Heart left ventricle (tissue), 16 donors: ENCODE measurements around the gene DIP2B. TPM values are rescaled to one million over a fixed set of nuclear protein-coding genes. Genes with fewer than 3 reads are reported as not detected.

Experiments used
- ATAC-seq, 4 donors: fragments of 200-7000 bp; cut with Tn5 transposase; one replicate each; pipeline ENCODE4 v1.9.1; 2020 to 2022; ENCODE audit warnings: moderate library complexity in 4 of 4, mild to moderate bottlenecking in 3 of 4, moderate number of reproducible peaks in 1 of 4
- DNase-seq, 5 donors: peaks; one replicate each; pipeline ENCODE4 v3.0.0-alpha.2; 2020
- H3K27ac ChIP-seq, 12 donors: fragments of 200-600 bp; sonication (generic) in 4 of 12; one replicate each; pipeline versions ENCODE4 v1.5.0 to v1.8.0; 2016 to 2022; ENCODE audit warnings: mild to moderate bottlenecking in 2 of 12
- H3K27me3 ChIP-seq, 9 donors: fragments of 200-600 bp; sonication (generic) in 2 of 9; one replicate each; pipeline versions ENCODE4 v1.5.1 to v1.8.0; 2016 to 2022; ENCODE audit warnings: mild to moderate bottlenecking in 3 of 9
- H3K36me3 ChIP-seq, 9 donors: fragments of 200-600 bp; sonication (generic) in 2 of 9; one replicate each; pipeline versions ENCODE4 v1.5.0 to v1.8.0; 2018 to 2022; ENCODE audit warnings: mild to moderate bottlenecking in 2 of 9
- H3K4me1 ChIP-seq, 12 donors: fragments of 200-600 bp; sonication (generic) in 4 of 12; one replicate each; pipeline versions ENCODE4 v1.5.0 to v1.8.0; 2016 to 2022; ENCODE audit warnings: mild to moderate bottlenecking in 3 of 12
- H3K4me3 ChIP-seq, 12 donors: fragments of 200-600 bp; sonication (generic) in 4 of 12; one replicate each; pipeline versions ENCODE4 v1.5.0 to v1.8.0; 2017 to 2022; ENCODE audit warnings: mild to moderate bottlenecking in 9 of 12, moderate library complexity in 4 of 12
- H3K9me3 ChIP-seq, 12 donors: fragments of 200-600 bp; sonication (generic) in 4 of 12; one replicate each; pipeline versions ENCODE4 v1.5.0 to v1.8.0; 2016 to 2022; ENCODE audit warnings: mild to moderate bottlenecking in 1 of 12
- CTCF ChIP-seq, 12 donors: fragments of 200-600 bp; sonication (generic) in 4 of 12; IDR thresholded peaks; one replicate each; pipeline versions ENCODE4 v1.5.0 to v1.8.0; 2018 to 2022; ENCODE audit warnings: antibody characterized with exemption in 12 of 12, mild to moderate bottlenecking in 5 of 12
- POLR2A ChIP-seq, 2 donors: fragments of 450-650 bp; IDR thresholded peaks; one replicate each; pipeline ENCODE4 v1.6.1; 2017; ENCODE audit warnings: antibody characterized with exemption in 2 of 2, mild to moderate bottlenecking in 2 of 2, moderate library complexity in 2 of 2
- WGBS, 4 donors: extraction: QIAGEN DNeasy Blood & Tissue Kit in 2 of 4; methylation state at CpG; one replicate each; pipeline versions ENCODE4 v1.1.5 to v1.1.7; 2013 to 2018; 5-methylcytosine and 5-hydroxymethylcytosine counted together
- intact Hi-C, 10 donors: fragments of 100-400 bp; cut with DNase I; formaldehyde crosslinking; loops; one replicate each; pipeline versions ENCODE4 v1.11.1 to v1.14.2; 2022
- polyA plus RNA-seq, 2 donors: library from polyadenylated mRNA; stranded (reverse); fragments of 200-250 nt; gene quantifications; one replicate each; pipeline ENCODE4 v1.2.3, GENCODE V29; 2013
- total RNA-seq, 9 donors: library from RNA; depleted of rRNA in 2 of 9; stranded (reverse); fragments of >200 nt in 2 of 9; fragmentation: NEBNext Ultra II Directional in 3 of 9; extraction: Animal tissue kit (Norgen Biotek cat#: 25700) in 3 of 9; gene quantifications; one replicate each; pipeline versions ENCODE4 v1.1.0 to v1.2.4, GENCODE V29; 2016 to 2023
- donor health status: ischemic (EF 13 %, LVEDD 7.1; RV severe dilation, severe dysfunction).
- donor health status: healthy with polysubstance abuse.
- donor health status: DM: no; HTN: yes; CAD: no.
- donor health status: DM: no; HTN: no; CAD: no.
- donor health status: ischemic (EF 25% LVEDD 6.9; RV normal size, moderate dysfunction).
- donor health status: ischemic (EF 25% LVEDD 5.7; RV mildly dilated, moderate dysfunction).
- donor health status: healthy.
- donor health status: DM: yes; HTN: yes; CAD: no.
- donor health status: ischemic (EF 35%, LVEDD 5.7; RV mildly dilated, moderate dysfunction).
- donor health status: nonischemic (EF 11% LVEDD 7.7; RV severe dilation, severe dysfunction).
- donor health status: DM: yes; HTN: yes; CAD: no.
- donor health status: PGD.
- donor health status: ischemic (EF 29% LVEDD 5.4; RV normal size, mild dysfunction).
- donor health status: nonischemic (EF 23%, LVEDD 6.1; RV moderate dilation, normal function).

Gene DIP2B
- total and polyA plus RNA-seq, 11 donors, result 3.4 to 25.0 (median 16.7) TPM

GRCh38 chr12:50599366-50600095, 94.7 kb downstream of the DIP2B start:
- H3K36me3 ChIP-seq, result no peaks in the 10 kb centered on the region
- intact Hi-C loops, result no loop called here
- H3K4me1 ChIP-seq, result peaks cover 0 to 54% (median 25%) of the 10 kb centered on the region in 12 donors
- no peaks in the 10 kb centered on the region for H3K27me3 ChIP-seq
- H3K27ac ChIP-seq, result peak overlapping the region in 4 of 12 donors; percentile 6 to 33 (median 19)
- WGBS, 4 donors, result 68 to 78% (median 69%) methylated on average over 7 of the region's 7 CpGs
- no peak for TF ChIP-seq POLR2A (IDR thresholded peaks at IDR 0.05)
- TF ChIP-seq CTCF (IDR thresholded peaks at IDR 0.05), result no peak
- H3K9me3 ChIP-seq, result no peaks in the 10 kb centered on the region
- peak in 1 of 4 donors; percentile 15 for ATAC-seq
- DNase-seq, result no peak
- H3K4me3 ChIP-seq, result no peak overlapping the region

- DNase-seq (no peak), ATAC-seq (no peak)
- Histone ChIP-seq H3K36me3 (no peaks in the 10 kb centered on the region), H3K27ac (no peak overlapping the region), H3K27me3 (no peaks in the 10 kb centered on the region), H3K4me1 (peaks cover 0 to 56% (median 26%) of the 10 kb centered on the region in 12 donors), H3K4me3 (no peak overlapping the region), H3K9me3 (no peaks in the 10 kb centered on the region)
- no peak for TF ChIP-seq POLR2A (IDR thresholded peaks at IDR 0.05)
- no peak for TF ChIP-seq CTCF (IDR thresholded peaks at IDR 0.05)
- 46 to 97% (median 95%) methylated on average over 1 of the region's 1 CpG for WGBS, 4 donors
- intact Hi-C loops, result no loop called here
Measured at GRCh38 chr12:50600364-50600763, 95.6 kb downstream of the DIP2B start.

GRCh38 chr12:50603817-50604639, 99.2 kb downstream of the DIP2B start:
- Histone ChIP-seq H3K9me3 (no peaks in the 10 kb centered on the region), H3K4me3 (no peak overlapping the region), H3K36me3 (peaks cover 0 to 6% (median 0%) of the 10 kb centered on the region in 9 donors), H3K27ac (peak overlapping the region in 5 of 12 donors; percentile 13 to 56 (median 26)), H3K27me3 (no peaks in the 10 kb centered on the region), H3K4me1 (peaks cover 0 to 45% (median 18%) of the 10 kb centered on the region in 12 donors)
- intact Hi-C loops, result no loop called here
- peak in 1 of 5 donors; percentile 33 for DNase-seq
- peak; percentile 72 to 92 (median 74) for ATAC-seq
- TF ChIP-seq CTCF (IDR thresholded peaks at IDR 0.05) (no peak), POLR2A (IDR thresholded peaks at IDR 0.05) (no peak)
- WGBS, 4 donors, result 42 to 50% (median 49%) methylated on average over 4 of the region's 4 CpGs

GRCh38 chr12:50604640-50604920, 99.8 kb downstream of the DIP2B start:
- intact Hi-C loops, result no loop called here
- Histone ChIP-seq H3K36me3 (peaks cover 0 to 6% (median 0%) of the 10 kb centered on the region in 9 donors), H3K4me3 (no peak overlapping the region), H3K4me1 (peaks cover 0 to 45% (median 22%) of the 10 kb centered on the region in 12 donors), H3K27me3 (no peaks in the 10 kb centered on the region), H3K27ac (peak overlapping the region in 1 of 12 donors; percentile 24), H3K9me3 (no peaks in the 10 kb centered on the region)
- ATAC-seq (no peak), DNase-seq (no peak)
- TF ChIP-seq CTCF (IDR thresholded peaks at IDR 0.05) (no peak), POLR2A (IDR thresholded peaks at IDR 0.05) (no peak)
- WGBS, 4 donors, result 91 to 100% (median 97%) methylated on average over 1 of the region's 1 CpG
